Esophagus muscularis mucosa (tissue), 4 donors: ENCODE measurements around the gene ULK4.

Experiments used
- CTCF ChIP-seq, 3 experiments: fragments of 200-600 bp in 2 of 3; fragments of 450-650 bp in 1 of 3; sonication (generic) in 2 of 3; IDR thresholded peaks; one replicate each; pipeline ENCODE4 v1.5.1; 2017 to 2019; ENCODE audit warnings: antibody characterized with exemption in 3 of 3, mild to moderate bottlenecking in 2 of 3, moderate library complexity in 1 of 3
- EP300 ChIP-seq: sonication (generic); formaldehyde crosslinking; IDR thresholded peaks from one replicate; pipeline ENCODE4 v1.6.1; 2017; ENCODE audit warnings: antibody characterized with exemption
- POLR2AphosphoS5 ChIP-seq, 2 donors: sonication (generic); formaldehyde crosslinking; IDR thresholded peaks; one replicate each; pipeline ENCODE4 v1.6.1; 2017; ENCODE audit warnings: antibody characterized with exemption in 2 of 2

DNA sequence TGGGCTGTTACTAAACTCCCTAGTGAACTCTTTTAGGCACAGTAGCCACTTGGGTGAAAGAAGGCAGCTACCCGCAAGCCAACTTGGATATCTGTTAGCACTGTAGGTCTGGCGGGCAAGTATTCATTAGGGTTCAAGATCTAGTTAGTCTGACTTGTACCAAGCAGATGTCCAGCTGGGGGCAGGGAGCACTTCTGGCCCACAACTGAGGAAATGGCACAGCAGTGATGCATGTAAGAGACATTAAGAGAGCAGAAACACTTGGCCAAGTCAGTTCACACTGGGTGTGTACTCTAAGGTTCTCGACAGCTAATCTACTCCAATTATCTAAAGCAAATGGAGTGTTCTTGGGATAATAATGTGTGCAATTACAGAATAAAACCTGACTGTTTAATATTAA lies 630.9 kb downstream of the ULK4 start:
- TF ChIP-seq CTCF (IDR thresholded peaks at IDR 0.05): no peak
- TF ChIP-seq POLR2AphosphoS5 (IDR thresholded peaks at IDR 0.05): no peak
- TF ChIP-seq EP300: no peak
